HG02623 (cell line): Measurements from ENCODE around the gene GRK6.
A peak's percentile ranks its signal among the peaks of the same experiment; 100 is the strongest.

Experiments used
- ATAC-seq: cut with Tn5 transposase; IDR thresholded peaks from one replicate; pipeline ENCODE4 v1.9.1; 2021; ENCODE audit warnings: moderate library complexity; ENCODE audit not compliant: unreplicated experiment

The GRK6 gene

GRCh38 chr5:177425196-177425800 lies 1.2 kb upstream of the GRK6 start:
- ATAC-seq: no peak

GRCh38 chr5:177425801-177426565 lies 493 bp upstream of the GRK6 start:
- ATAC-seq: peak; percentile 73

- ATAC-seq: no peak
Measured at GRCh38 chr5:177427211-177427822, 841 bp downstream of the GRK6 start.

GRCh38 chr5:177427919-177428573 lies 1.6 kb downstream of the GRK6 start:
- ATAC-seq: no peak

- no peak for ATAC-seq
Measured at GRCh38 chr5:177428574-177429217, 2.2 kb downstream of the GRK6 start.

GRCh38 chr5:177429248-177430040 lies 3.0 kb downstream of the GRK6 start:
- ATAC-seq: no peak

- ATAC-seq: no peak
Measured at GRCh38 chr5:177430140-177430951, 3.9 kb downstream of the GRK6 start.

GRCh38 chr5:177430972-177431316 lies 4.5 kb downstream of the GRK6 start:
- ATAC-seq: no peak

GRCh38 chr5:177431317-177432142 lies 5.1 kb downstream of the GRK6 start:
- ATAC-seq: peak; percentile 36

- ATAC-seq: no peak
Measured at GRCh38 chr5:177432143-177432838, 5.8 kb downstream of the GRK6 start.

- no peak for ATAC-seq
Measured at GRCh38 chr5:177432839-177433657, 6.6 kb downstream of the GRK6 start.

GRCh38 chr5:177433658-177434217 lies 7.3 kb downstream of the GRK6 start:
- ATAC-seq: no peak

- ATAC-seq: no peak
Measured at GRCh38 chr5:177434437-177434836, 8.0 kb downstream of the GRK6 start.

- ATAC-seq: no peak
Measured at GRCh38 chr5:177434942-177435738, 8.7 kb downstream of the GRK6 start.

- ATAC-seq: no peak
Measured at GRCh38 chr5:177435847-177436536, 9.5 kb downstream of the GRK6 start.

- ATAC-seq: no peak
Measured at GRCh38 chr5:177437623-177438022, 11.1 kb downstream of the GRK6 start.
